ENCODE results near the gene CACNA2D3.

DNA sequence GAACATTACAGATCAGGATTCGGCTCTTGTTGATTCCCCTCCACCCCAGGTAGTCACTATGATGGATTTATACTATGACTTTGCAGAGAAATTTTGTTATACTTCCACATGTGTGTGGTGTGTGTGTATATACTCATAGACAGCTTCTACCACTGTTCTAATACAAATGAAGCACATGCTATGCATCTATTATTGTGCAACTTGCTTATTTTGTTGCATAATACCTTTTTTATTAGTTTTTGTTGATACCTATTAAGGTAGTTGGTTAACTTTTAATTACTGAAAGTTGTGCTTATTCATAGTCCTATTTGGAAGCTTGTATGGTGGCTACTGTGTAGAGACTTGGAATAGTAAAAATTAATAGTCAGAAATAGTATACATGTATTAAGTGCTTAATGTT is 140.6 kb downstream of the CACNA2D3 start:
- TF ChIP-seq, protein P1, sequence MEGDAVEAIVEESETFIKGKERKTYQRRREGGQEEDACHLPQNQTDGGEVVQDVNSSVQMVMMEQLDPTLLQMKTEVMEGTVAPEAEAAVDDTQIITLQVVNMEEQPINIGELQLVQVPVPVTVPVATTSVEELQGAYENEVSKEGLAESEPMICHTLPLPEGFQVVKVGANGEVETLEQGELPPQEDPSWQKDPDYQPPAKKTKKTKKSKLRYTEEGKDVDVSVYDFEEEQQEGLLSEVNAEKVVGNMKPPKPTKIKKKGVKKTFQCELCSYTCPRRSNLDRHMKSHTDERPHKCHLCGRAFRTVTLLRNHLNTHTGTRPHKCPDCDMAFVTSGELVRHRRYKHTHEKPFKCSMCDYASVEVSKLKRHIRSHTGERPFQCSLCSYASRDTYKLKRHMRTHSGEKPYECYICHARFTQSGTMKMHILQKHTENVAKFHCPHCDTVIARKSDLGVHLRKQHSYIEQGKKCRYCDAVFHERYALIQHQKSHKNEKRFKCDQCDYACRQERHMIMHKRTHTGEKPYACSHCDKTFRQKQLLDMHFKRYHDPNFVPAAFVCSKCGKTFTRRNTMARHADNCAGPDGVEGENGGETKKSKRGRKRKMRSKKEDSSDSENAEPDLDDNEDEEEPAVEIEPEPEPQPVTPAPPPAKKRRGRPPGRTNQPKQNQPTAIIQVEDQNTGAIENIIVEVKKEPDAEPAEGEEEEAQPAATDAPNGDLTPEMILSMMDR (IDR thresholded peaks at IDR 0.05) = no peak
- no peak for TF ChIP-seq ZFX (IDR thresholded peaks at IDR 0.05; ENCODE audit: borderline replicate concordance)
